ENCODE measurements around the gene CNTFR.

Gene CNTFR

GRCh38 chr9:34570809-34571480 is 18.6 kb downstream of the CNTFR start:
- DNase-seq: no peak

GRCh38 chr9:34570376-34570775 is 19.1 kb downstream of the CNTFR start:
- DNase-seq: no peak

GRCh38 chr9:34568774-34569173 is 20.8 kb downstream of the CNTFR start:
- DNase-seq: no peak

- no peak for DNase-seq
Measured at GRCh38 chr9:34568133-34568532, 21.4 kb downstream of the CNTFR start.

GRCh38 chr9:34566972-34567371 is 22.6 kb downstream of the CNTFR start:
- DNase-seq: no peak

- no peak for DNase-seq
Measured at GRCh38 chr9:34566322-34566721, 23.2 kb downstream of the CNTFR start.

GRCh38 chr9:34565856-34566255 is 23.7 kb downstream of the CNTFR start:
- no peak for DNase-seq

- DNase-seq: no peak
Measured at GRCh38 chr9:34564617-34565016, 24.9 kb downstream of the CNTFR start.

- no peak for DNase-seq
Measured at GRCh38 chr9:34563262-34563661, 26.3 kb downstream of the CNTFR start.

GRCh38 chr9:34562135-34562745 is 27.3 kb downstream of the CNTFR start:
- DNase-seq: no peak

GRCh38 chr9:34560599-34561214 is 28.8 kb downstream of the CNTFR start:
- no peak for DNase-seq

GRCh38 chr9:34559624-34560455 is 29.7 kb downstream of the CNTFR start:
- DNase-seq: no peak

- DNase-seq: no peak
Measured at GRCh38 chr9:34558919-34559623, 30.5 kb downstream of the CNTFR start.

GRCh38 chr9:34558364-34558763 is 31.2 kb downstream of the CNTFR start:
- no peak for DNase-seq

GRCh38 chr9:34557426-34558321 is 31.9 kb downstream of the CNTFR start:
- DNase-seq: no peak

- no peak for DNase-seq
Measured at GRCh38 chr9:34556949-34557348, 32.6 kb downstream of the CNTFR start.

GRCh38 chr9:34555936-34556525 is 33.5 kb downstream of the CNTFR start:
- no peak for DNase-seq

GRCh38 chr9:34555500-34555899 is 34.0 kb downstream of the CNTFR start:
- no peak for DNase-seq

- DNase-seq: no peak
Measured at GRCh38 chr9:34555002-34555348, 34.5 kb downstream of the CNTFR start.

- no peak for DNase-seq
Measured at GRCh38 chr9:34554211-34555001, 35.1 kb downstream of the CNTFR start.

All from stimulated activated CD4-positive, alpha-beta T cell treated with anti-CD3 and anti-CD28 coated beads, Interleukin-4, amount 100 ng/mL, for 1 hour (primary cell).